OCI-M1 (cell line): ENCODE data around the gene SLC38A2.
A peak's percentile ranks its signal among the peaks of the same experiment; 100 is the strongest.
"Not testable (repeated sequence)": the region's sequence is repeated elsewhere in the genome, so short reads cannot be mapped to it uniquely, and the experiment has no call there.

ENCODE experiments used
- DNase-seq: peaks from one replicate; lab custom pipeline; 2025; lab: John Stamatoyannopoulos, UW

Gene SLC38A2

DNA sequence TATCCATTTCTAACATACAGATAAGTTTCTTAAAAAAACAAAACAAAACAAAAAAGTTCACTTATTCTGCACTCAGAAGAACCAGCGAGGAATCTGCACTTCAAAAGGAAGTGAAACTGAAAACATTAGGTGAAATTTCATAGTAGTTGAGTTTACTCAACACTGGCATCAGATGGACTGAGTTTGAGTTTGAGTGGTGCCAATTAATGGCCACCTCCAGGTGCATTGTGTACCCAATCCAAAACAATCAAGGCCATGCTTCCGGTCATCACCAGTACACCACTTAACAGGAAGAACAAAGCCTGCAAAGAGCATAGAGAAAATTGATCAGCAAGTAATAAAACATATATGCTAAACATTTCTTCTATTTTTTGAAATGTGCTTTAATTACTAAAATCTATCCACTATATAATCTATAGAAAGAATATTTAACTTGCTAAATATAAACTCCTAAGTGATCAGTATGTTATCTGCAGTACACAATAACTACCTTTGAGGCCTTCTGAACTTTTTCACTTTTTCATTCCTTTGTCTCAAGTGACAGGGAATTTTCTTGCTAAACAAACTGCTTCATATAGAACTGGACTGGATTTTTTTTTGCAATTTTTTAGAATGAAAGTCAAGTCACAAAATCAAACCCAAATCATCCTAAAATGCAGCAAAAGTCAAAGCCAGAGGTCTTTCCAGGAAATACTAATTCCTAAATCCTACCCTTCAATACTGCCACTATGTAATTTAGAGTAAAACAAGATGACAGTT lies 11.5 kb downstream of the SLC38A2 start:
- DNase-seq, result no peak

DNA sequence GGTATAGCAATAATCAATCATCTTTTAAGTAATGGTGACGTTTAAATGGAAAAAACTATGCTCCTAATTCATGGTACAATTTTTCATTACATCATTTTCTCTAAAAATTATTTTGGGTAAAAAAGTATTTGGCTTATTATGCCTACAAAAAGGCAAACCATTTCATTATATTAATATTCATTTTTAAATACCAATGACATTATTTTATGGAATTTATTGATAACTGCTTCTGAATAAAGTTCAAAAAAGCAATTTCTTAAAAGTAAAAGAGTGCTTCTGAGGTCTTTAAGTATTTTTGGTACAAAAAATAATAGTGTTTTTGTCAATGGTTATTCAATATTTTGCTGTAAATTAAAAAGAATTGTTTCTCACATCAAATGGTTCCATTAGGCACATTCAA lies 12.2 kb downstream of the SLC38A2 start:
- DNase-seq, result no peak

DNA sequence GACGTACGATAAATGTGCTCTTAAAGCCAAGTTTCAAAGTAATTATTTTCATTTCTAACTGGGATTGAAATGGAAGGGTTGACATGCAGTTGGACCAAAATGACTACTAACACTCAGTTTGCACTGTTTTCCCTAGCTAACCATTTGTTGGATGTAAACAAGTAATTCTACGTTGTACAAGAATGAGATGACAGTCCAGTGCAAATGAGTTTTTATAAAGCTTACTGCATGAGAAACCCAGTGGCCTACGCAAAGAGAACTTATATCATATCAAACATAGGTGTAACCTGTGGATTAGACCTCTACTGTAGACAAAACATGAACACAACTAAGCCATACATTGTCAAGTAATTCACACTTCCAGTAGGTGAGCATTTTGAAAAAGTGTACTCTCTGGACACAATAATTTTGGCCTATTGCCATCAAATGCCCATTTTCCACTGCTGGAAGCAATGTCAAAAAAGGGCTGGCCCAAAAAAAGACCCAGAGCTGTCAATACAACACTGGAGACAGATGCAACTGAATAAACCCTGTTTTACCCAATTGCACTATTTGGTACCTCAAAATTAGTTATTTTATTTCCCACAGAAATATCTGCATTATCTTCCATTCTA lies 12.8 kb downstream of the SLC38A2 start:
- DNase-seq, result no peak

DNA sequence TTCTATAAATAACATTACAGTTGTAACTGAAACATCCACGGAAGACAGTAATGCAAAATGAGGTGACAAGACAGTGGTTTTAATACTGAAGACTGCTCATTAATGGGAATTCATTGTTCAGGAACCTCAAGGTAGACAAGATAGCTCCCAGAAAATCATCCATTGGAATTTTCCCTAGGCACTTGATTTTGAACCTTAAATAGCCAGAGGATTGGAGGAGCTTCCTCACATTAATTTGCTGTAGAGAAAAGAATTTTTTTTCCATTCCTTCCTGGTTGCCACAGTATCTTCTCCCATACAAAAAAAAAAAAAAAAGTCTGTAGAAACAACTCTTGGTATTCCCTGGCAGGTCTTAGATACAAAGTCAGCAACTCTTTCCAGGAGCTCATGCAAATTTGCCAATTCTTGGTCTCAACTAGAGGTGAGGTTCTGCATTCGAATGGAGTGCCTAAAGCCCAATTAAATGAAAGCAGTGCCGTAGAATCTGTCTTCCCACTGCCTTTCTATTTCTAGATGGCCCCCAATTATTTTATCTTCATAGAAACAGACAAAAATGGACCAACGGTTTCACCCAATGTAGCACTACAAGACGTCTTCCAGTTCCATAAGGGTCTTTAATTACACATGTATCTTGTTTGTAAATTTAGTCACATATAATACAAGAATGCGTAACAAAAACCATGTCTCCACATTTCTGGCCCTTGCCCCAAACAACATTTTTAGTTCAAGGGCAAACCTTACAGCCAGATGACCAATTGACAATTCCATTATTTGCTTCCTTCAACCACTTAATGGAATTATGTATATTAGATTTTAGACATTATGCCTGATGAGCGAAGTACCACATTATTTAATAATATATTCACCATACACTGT lies 13.5 kb downstream of the SLC38A2 start:
- no peak for DNase-seq

DNA sequence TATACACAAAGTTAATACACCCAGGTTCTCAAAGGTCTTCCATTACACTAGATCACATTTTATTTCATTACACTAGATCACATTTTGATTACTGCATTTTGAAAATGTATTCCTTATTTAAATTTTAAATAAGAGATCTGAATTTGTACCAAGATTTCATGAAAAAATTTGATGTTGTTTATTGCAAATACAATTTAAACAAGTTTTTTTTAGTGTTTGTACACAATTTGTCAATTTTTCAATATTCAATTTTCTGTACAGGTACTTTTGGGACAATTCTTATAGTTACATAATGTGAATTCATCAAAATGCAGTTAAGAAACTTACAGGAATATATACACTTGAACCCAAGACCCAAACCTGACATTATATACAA lies 14.3 kb downstream of the SLC38A2 start:
- DNase-seq, result no peak

DNA sequence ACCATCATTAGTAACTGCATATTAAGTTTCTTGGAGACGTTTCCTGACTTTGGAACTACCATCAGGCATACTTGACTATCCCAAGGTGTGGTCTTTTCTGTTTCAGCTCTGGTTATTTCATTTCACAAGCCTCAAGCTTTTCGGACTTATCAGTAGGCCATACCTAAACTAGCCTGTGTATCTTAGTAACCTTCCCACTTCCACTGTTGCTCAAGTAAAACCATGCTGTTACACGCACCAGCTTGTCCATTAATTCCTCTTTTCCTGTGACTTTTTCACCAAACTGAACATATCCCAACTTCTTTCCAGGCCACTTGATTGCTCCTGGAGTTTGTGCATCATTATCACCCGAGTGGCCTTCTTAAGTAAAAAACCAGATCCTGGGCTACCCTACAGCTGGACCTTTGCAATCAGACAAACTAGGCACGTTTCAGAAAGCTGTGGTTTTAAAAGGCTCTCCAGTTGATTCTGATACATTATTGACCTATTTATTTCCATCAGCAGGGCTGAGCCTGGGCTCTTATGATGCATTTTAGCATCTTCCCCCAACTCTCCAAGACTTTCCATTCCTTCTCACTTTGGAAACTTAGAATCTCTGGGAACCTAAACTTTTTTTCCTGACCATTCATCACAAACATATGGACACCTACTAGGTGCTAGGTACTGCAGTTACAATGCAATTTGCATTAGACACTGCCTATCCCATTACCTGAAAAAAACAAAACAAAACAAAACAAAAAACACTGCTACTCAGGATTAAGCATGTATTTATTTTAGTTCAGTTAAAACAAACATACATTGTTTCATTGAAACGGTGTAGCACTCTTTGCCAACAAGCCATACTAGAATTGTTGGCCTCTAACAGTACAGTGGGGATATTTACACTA lies 14.9 kb downstream of the SLC38A2 start:
- DNase-seq, result peak; percentile 61

DNA sequence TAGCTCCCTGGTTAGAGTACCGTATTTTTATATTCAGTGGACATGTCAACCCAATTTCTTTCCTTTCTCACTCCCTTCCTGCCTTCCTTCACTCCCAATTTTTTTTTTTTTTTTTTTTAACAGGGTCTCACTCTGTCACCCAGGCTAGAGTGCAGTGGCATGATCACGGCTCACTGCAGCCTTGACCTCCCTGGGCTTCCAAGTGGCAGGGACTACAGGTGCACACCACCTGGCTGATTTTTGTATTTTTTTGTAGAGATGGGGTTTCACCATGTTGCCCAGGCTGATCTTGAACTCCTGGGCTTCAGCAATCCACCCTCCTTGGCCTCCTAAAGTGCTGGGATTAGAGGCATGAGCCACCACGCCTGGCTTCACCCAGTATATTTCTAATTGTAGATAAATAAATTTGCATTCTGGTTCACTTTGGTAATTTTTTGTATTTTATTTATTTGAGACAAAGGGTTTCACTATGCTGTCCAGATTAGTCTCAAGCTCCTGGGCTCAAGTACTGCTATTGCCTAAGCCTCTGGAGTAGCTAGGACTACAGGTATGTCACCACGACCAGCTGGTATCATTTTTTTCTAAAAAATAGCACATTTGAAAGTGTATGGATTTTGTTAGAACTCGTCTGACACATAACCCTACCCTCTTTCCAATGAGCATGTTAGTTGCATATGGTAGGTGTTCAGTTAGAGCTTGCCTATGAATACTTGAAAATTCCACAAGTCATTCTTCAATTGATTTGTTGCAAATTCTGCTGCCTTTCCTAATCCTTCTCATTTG lies 15.7 kb downstream of the SLC38A2 start:
- peak; percentile 61 for DNase-seq

DNA sequence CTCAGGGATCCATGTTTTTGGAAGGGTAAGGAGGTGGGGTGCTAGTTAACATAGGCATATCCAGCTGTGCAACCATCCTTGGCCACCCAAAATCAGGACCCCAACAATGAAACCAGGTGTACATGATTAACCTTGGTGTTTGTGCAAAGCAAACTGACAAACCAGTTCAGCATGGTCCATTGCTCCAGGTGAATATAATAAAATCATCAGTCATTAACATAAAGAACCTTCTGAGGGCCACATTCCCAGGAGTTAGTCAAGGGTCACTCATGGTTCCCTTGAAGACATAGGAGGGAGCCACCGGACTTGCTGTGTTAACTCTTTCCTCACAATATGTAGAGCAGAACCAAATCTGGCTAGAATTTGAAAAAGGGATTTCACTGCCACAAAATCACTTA lies 17.8 kb downstream of the SLC38A2 start:
- no peak for DNase-seq

DNA sequence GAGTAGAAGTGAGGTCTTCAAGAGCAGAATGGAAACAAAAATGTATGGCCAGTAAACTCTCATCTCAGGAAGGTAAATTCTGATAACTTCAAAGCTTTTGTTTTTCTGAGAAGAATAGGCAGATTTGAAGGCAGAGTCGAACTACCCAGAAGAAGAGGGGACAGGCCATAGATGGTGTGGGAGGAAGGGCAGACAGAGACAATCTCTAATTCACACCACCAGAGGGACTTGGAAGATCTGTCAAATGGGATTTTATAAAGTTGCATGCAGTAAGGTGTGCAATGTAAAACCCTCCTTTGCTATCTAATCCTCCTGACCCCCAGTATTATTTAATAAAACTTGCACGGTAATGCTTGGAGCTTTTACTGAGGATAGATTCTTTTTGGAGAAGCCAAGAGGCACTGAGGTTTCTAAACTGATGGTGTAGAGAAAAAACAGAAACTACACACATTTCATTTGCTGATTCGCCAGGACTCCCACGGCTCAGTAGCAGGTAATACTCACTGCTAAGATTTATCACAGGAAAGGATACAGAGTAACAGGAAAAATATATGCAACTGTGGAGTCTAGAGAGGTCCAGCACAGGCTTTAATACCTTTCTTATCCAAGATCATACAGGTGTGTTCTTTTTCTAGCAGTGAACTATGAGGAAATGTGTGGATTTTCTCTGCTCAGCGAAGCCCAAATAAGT lies 18.3 kb downstream of the SLC38A2 start:
- peak; percentile 28 for DNase-seq

DNA sequence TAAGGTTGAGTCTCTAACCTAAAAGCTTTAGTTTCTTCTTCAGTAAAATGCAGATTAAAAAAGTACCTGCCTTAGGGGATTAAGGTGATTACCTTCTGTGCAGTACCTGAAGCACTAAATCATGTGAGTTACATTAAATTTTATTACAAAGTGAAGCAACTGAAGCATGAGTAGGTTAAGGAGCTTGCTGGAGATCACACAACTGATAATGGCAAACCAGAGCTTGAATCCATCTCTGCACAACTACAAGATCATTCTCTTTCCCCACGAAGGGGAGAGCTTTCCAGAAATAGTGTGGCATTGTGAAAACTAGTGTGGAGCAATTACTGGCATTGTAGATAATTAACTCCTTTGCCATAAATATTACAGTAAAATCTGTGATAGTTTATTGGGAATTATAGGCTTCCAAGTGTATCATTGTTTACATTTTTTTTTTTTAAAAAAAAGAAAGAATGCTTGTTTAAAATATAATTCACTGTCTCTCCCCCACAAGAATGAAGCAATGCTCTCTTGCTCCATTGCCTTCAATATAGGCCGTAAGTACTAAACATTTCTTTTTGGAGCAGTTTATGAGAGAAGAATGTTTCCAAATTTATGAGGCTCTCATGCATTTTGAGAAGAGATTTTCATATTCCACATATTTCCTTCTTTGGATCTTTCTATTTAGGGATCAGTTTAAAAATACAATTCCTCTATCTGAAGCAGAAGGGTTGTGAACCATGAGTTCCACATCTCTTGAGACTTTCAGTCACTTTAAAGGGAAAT lies 20.5 kb downstream of the SLC38A2 start:
- no peak for DNase-seq

DNA sequence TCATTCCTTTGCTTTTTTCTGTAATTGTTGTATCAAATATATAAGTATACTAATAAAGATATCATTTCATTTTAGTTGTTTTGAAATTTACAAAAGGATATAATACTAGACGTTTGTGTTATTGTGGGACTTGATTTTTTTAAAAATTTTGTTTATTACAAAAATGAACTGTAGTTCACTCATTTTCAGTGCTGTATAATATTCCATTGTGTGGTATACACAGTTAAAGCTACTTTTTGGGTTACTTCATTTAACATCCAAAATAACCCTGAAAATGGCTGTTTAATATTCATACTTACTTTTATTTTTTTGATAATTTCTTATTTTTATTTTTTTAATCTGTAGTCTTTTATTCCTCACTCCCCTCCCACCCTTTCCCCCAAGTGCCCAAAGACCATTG lies 21.4 kb downstream of the SLC38A2 start:
- DNase-seq, result no peak

DNA sequence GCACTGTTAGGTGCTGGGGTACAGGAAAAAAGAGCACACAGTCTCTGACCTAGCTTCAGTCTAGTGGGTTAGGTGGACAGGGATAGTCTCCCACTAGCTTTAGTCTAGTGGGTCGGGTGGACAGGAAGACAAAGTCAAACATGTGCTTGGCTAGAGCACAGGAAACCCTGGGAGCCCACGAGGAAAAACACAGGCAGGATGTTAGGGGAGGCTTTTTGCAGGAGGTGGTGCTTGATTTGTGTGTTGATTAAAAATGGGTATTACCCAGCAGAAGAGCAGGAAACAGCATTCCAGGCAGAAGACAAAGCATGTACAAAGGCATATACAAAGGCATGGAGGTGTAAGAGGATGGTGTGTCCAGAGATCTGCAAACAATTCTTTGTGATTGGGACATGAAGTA lies 23.3 kb downstream of the SLC38A2 start:
- DNase-seq, result no peak

DNA sequence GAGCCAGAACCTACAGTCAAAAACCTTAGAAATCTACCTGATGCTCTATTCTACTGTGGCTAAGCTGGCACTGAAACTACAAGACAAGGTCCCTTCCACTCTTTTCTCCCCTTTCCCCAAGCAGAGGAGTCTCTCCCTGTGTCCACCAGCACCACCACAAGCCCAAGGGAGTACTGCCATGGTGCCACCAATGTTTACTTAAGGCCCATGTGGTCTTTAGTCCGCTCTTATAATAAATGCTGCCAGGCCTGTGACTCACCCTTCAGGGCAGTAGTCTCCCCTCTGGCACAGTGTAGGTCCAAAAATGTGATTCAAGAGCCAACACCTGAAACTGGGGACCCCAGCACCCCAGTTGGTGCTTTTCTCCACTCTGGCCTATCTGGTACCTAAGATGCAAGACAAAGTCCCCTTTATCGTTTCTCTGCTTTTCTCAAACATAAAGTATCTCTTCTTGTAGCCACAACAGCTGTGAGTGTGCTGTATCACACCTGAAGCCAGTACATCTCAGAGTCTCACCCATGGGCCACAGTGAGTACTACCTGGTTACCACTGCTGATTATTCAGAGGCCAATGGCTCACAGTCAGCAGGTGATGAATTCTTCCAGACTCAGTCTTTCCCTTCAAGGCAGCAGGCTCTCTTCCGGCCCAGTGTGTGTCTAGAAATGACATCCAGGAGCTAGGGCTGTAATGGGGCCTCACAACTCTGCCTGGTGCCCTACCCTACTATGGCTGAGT lies 29.3 kb downstream of the SLC38A2 start:
- no peak for DNase-seq

DNA sequence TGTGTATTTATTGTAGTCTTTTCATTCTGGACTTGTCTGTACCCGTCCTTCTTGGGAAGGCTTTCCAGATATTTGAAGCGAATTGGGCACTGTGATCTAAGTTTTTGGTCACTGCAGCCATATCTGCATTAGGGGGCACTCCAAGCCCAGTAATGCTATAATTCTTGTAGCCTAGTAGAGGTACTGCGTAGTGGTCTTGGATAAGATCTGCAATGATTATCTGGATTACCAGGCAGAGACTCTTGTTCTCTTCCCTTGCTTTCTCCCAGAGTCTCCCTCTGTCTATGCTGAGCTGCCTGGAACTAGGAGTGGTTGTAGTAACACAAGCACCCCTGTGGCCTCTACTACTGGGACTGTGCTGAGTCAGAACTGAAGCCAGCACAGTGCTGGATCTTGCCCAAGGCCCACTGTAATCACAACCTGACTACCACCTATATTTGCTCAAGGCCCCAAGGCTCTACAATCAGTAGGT lies 30.0 kb downstream of the SLC38A2 start:
- DNase-seq, result peak; percentile 36

DNA sequence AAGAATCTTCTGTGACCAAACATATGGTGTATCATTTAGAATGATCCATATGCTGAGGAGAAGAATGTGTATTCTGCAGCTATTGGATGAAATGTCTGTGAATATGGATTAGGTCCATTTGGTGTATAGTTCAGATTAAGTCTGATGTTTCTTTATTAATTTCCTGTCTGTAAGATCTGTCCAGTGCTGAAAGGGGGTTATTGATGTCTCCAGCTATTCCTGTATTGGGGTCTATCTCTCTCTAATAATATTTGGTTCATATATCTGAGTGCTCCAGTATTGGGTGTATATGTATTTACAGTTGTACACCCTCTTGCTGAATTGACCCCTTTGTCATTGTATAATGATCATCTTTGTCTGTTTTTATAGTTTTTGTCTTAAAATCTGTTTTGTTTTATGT lies 33.5 kb downstream of the SLC38A2 start:
- DNase-seq, result no peak

DNA sequence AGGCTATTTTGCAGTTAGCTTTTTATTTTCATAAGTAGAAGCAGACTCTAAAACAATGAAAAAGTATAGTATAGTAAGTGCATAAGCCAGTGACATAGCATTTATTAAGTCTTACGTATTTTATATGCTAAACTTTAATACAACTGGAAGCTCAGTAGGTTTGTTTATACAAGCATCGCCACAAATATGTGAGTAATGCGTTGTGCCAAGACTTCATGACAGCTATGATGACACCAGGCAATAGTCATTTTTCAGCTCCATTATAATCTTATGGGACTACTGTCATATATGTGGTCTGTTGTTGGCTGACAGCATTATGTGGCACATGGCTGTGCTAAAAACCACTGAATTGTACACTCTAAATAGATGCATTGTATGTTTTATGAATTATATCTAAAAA lies 40.3 kb downstream of the SLC38A2 start:
- DNase-seq, result no peak

DNA sequence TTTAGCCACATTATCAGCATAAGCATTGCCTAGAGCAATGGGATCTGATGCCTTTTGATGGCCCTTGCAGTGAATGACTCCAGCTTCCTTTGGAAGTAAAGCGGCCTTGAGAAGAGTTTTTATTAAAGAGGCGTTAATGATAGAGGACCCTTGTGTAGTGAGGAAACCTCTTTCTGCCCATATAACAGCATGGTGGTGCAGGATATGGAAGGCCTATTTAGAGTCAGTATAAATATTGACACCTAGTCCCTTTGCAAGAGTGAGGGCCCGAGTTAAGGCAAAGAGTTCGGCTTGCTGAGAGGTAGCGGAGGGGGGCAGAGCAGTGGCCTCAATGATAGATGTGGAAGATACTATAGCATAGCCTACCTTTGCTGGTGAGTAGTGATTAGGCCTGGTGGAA lies 47.5 kb downstream of the SLC38A2 start:
- not testable (repeated sequence) for DNase-seq

DNA sequence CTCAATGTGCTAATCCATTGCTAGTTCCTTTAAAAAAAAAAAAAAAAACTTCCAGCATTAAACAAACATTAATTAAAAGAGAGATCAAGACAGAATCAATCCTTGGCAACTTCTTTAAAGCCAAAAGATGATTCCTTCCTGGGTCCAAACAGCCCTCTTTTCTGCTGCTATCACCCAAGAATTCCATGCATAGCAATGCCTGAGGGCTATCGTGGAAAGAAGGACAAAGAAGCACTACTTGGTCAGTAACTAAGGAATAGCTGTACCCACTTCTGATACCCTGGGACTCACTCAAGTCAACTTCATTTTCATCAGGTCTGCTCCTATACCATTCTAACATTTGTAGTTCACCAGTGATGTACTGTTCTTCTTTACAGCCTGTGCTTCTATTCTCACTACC lies 51.8 kb downstream of the SLC38A2 start:
- no peak for DNase-seq

DNA sequence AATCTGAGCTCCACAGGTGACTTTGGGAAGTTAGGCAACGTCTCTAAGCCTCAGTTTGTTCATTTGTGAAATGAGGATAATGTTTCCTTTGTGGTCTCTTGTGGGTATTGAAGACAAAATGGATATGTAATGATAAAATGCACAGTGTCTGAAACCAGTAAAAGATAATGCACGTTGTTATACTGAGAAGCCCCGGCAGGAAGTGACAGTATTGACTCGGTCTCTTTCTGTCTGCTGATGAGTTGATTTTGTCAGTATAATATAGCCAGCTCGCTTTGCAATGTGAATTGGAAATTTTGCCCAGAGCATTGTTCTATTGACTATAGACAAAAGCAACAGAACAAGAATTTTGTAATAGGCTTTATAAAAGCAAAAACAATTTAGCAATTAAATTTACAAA lies 54.5 kb downstream of the SLC38A2 start:
- DNase-seq, result no peak
